Prostate gland (tissue), 2 donors: Measurements from ENCODE around the gene STK38L. TPM values are rescaled to one million over a fixed set of nuclear protein-coding genes. Genes with fewer than 3 reads are reported as not detected.

ENCODE experiments used
- DNase-seq: peaks from one replicate; pipeline ENCODE4 v3.0.0-alpha.2; 2019; ENCODE audit warnings: low spot score
- H3K27ac ChIP-seq, 2 donors: fragments of 200-600 bp; sonication (generic); 2 replicates each; pipeline ENCODE4 v1.5.1; 2017 to 2019
- H3K27me3 ChIP-seq: fragments of 200-600 bp; sonication (generic); replicated peaks from 2 replicates; pipeline ENCODE4 v1.5.1; 2019; ENCODE audit not compliant: insufficient read depth
- H3K36me3 ChIP-seq, 2 donors: fragments of 200-600 bp; sonication (generic); 1 replicate in 1 of 2; 2 replicates in 1 of 2; pipeline versions ENCODE4 v1.5.1 to v1.8.1; 2017 to 2019
- H3K4me1 ChIP-seq: fragments of 200-600 bp; sonication (generic); replicated peaks from 2 replicates; pipeline ENCODE4 v1.5.1; 2019
- H3K4me3 ChIP-seq, 2 donors: fragments of 200-600 bp; sonication (generic); 2 replicates each; pipeline ENCODE4 v1.5.1; 2017 to 2019
- H3K9me3 ChIP-seq: fragments of 200-600 bp; sonication (generic); 2 replicates; pipeline ENCODE4 v1.5.1; 2017
- POLR2A ChIP-seq: fragments of 450-650 bp; IDR thresholded peaks from one replicate; pipeline ENCODE4 v1.6.1; 2016; ENCODE audit warnings: antibody characterized with exemption, mild to moderate bottlenecking
- POLR2AphosphoS5 ChIP-seq: sonication (generic); formaldehyde crosslinking; IDR thresholded peaks from one replicate; pipeline ENCODE4 v1.6.1; 2017; ENCODE audit warnings: antibody characterized with exemption
- WGBS: methylation state at CpG from one replicate; pipeline ENCODE4 v1.1.5; 2018; 5-methylcytosine and 5-hydroxymethylcytosine counted together
- intact Hi-C: fragments of 100-400 bp; cut with DNase I; formaldehyde crosslinking; loops from one replicate; pipeline ENCODE4 v1.14.2; 2022
- total RNA-seq, 2 donors: library from RNA; depleted of rRNA; stranded (reverse); fragments of >200 nt; gene quantifications; one replicate each; pipeline ENCODE4 v1.1.0, GENCODE V29; 2016
- TF ChIP-seq, protein P1 (sequence below), 4 experiments: fragments of 200-600 bp in 2 of 4; fragments of 450-650 bp in 2 of 4; sonication (generic) in 2 of 4; IDR thresholded peaks; 1 replicate in 3 of 4; 2 replicates in 1 of 4; pipeline ENCODE4 v1.5.1; 2016 to 2019; ENCODE audit warnings: antibody characterized with exemption in 4 of 4, mild to moderate bottlenecking in 2 of 4, moderate library complexity in 2 of 4

Gene STK38L
- total RNA-seq, 2 donors from 2014 or later = 25.3 to 37.1 TPM

DNA sequence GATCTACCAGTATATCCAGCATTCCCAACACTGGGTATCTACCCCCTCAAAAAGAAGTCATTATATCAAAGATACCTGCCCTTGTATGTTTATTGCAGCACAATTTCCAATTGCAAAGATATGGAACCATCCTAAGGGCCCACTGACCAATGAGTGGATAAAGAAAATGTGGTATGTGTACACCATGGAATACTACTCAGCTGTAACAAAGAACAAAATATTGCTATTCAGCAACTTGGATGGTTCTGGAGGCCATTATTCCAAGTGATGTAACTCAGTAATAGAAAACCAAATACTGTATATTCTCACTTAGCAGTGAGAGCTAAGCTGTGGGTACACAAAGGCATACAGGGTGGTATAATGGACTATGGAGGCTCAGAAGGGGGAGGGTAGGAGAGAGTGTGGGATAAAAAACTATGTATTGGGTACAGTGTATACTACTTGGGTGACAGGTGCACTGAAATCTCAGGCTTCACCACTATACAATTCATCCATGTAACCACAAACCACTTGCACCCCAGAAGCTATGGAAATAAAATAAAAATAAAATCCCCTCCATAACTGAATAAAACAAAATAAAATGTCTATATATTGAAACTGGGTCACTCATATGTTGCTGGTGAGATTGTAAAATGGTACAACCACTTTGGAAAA is 34.7 kb upstream of the STK38L start:
- intact Hi-C loops = no loop called here
- Histone ChIP-seq H3K4me3 (no peak overlapping the region), H3K9me3 (no peaks in the 10 kb centered on the region), H3K36me3 (no peaks in the 10 kb centered on the region), H3K27me3 (no peaks in the 10 kb centered on the region), H3K27ac (no peak overlapping the region), H3K4me1 (no peaks in the 10 kb centered on the region)
- no peak for DNase-seq
- TF ChIP-seq POLR2A (no peak), POLR2AphosphoS5 (no peak)
- TF ChIP-seq, protein P1, sequence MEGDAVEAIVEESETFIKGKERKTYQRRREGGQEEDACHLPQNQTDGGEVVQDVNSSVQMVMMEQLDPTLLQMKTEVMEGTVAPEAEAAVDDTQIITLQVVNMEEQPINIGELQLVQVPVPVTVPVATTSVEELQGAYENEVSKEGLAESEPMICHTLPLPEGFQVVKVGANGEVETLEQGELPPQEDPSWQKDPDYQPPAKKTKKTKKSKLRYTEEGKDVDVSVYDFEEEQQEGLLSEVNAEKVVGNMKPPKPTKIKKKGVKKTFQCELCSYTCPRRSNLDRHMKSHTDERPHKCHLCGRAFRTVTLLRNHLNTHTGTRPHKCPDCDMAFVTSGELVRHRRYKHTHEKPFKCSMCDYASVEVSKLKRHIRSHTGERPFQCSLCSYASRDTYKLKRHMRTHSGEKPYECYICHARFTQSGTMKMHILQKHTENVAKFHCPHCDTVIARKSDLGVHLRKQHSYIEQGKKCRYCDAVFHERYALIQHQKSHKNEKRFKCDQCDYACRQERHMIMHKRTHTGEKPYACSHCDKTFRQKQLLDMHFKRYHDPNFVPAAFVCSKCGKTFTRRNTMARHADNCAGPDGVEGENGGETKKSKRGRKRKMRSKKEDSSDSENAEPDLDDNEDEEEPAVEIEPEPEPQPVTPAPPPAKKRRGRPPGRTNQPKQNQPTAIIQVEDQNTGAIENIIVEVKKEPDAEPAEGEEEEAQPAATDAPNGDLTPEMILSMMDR (IDR thresholded peaks at IDR 0.05) = no peak

DNA sequence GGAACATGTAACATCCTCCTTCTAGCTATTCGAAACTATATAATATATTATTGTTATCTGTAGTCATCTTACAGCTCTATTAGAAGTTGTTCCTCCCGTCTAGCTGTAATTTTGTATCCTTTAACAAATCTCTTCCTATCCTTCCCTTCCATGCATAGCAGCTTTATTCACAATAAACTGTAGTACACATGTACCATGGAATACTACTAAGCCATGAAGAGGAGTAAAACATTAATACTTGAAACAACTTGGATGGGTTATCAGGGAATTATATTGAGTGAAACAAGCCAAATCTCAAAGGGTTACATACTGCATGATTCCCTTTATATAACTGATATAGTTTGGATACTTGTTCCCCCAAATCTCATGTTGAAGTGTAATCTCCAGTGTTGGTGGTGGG is 33.9 kb upstream of the STK38L start:
- intact Hi-C loops = no loop called here
- TF ChIP-seq POLR2AphosphoS5 (no peak), POLR2A (no peak)
- TF ChIP-seq, protein P1 (IDR thresholded peaks at IDR 0.05) = no peak
- 96% methylated on average over 2 of the region's 2 CpGs for WGBS

DNA sequence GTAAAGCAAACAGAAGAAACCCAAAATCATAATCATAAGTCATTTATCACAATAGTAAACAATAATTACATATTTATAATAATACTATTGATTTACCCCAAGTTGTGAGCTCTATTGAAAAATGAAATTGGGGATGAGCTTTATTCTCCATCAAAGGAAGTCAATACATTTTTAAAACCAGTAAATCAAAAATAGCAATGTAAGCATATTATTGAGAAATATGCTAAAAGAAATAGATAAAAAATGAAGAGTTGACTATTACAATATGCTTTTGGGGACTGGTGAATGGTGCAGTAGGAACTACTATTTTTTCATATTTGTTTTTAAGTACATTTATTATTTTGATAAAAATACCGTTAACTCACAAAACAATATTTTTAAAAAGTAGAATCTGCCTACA is 31.2 kb upstream of the STK38L start:
- no peak for DNase-seq
- Histone ChIP-seq H3K27ac (no peak overlapping the region), H3K36me3 (no peaks in the 10 kb centered on the region), H3K9me3 (no peaks in the 10 kb centered on the region), H3K4me3 (no peak overlapping the region), H3K4me1 (no peaks in the 10 kb centered on the region), H3K27me3 (no peaks in the 10 kb centered on the region)
- WGBS = 94% methylated on average over 1 of the region's 1 CpG
- TF ChIP-seq POLR2AphosphoS5 (no peak), POLR2A (no peak)
- TF ChIP-seq, protein P1 (IDR thresholded peaks at IDR 0.05) = no peak
- intact Hi-C loops = no loop called here

More for the DNA sequence above, 33.9 kb upstream of the STK38L start:
- Histone ChIP-seq H3K9me3 (no peaks in the 10 kb centered on the region), H3K4me3 (no peak overlapping the region), H3K36me3 (no peaks in the 10 kb centered on the region), H3K27ac (no peak overlapping the region), H3K4me1 (no peaks in the 10 kb centered on the region), H3K27me3 (no peaks in the 10 kb centered on the region)
- DNase-seq = no peak

DNA sequence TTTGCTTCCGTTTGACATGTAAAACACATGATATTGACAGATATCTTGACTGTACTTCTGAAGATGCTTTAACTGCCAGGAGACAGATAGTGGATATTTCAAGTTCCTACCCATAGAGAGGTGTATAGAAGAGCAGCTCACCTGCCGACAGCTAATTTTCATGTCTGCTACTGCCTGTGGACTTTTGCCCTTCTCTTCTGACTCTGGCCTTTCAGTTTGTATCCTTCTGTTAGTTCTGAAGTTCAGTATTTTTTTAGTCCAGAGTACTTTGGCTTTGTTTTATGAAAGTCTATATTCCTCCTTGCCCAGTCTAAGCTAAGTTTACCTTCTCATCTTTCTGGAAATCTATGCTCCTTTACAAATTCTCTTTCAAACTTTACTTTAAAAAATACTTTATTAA is 30.8 kb upstream of the STK38L start:
- H3K36me3 ChIP-seq = no peaks in the 10 kb centered on the region
- intact Hi-C loops = no loop called here
- no peak overlapping the region for H3K27ac ChIP-seq
- no peak for DNase-seq
- H3K4me1 ChIP-seq = no peaks in the 10 kb centered on the region
- TF ChIP-seq, protein P1 (IDR thresholded peaks at IDR 0.05) = no peak
- TF ChIP-seq POLR2A (no peak), POLR2AphosphoS5 (no peak)
- H3K9me3 ChIP-seq = no peaks in the 10 kb centered on the region
- H3K4me3 ChIP-seq = no peak overlapping the region
- H3K27me3 ChIP-seq = no peaks in the 10 kb centered on the region
- 91% methylated on average over 2 of the region's 2 CpGs for WGBS
